ENCODE data around the gene LILRB4. TPM values are rescaled to one million over a fixed set of nuclear protein-coding genes. Genes with fewer than 3 reads are reported as not detected.
A peak's percentile ranks its signal among the peaks of the same experiment; 100 is the strongest.
"Not testable (repeated sequence)": the region's sequence is repeated elsewhere in the genome, so short reads cannot be mapped to it uniquely, and the experiment has no call there.

The LILRB4 gene
- total RNA-seq, 1 experiment from 2014 or later, result not detected

DNA sequence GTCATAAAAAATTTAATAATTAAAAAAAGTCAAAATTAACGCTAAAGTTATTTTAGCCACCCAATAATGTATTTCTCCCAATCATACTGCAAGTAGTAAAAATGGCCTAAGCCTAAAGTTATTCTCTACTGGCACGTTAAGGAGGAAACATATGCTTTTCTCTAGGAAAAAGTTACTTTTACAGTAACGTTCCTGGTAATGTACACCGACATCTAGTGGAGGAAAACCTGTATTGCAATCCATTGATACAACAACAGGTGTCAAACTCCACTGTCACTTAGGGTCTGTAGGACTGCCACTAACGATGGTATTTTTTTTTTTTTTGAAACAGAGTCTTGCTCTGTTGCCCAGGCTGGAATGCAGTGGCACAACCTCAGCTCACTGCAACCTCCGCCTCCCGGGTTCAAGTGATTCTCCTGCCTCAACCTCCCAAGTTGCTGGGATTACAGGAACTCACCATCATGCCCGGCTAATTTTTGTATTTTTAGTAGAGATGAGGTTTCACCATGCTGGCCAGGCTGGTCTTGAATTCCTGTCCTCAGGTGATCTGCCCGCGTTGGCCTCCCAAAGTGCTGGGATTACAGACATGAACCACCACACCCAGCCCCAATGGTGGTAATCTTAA lies 13.5 kb downstream of the LILRB4 start:
- not testable (repeated sequence) for H2BK12ac ChIP-seq (ENCODE audit: insufficient read length, low read depth, low read length); H3T11ph ChIP-seq (ENCODE audit: low read length); H3K4me1 ChIP-seq (ENCODE audit: insufficient read depth, low read length); H3K4me2 ChIP-seq (ENCODE audit: insufficient read depth, insufficient read length, low read length); H3K9ac ChIP-seq (ENCODE audit: extremely low read depth, insufficient read length, low read length); H2BK20ac ChIP-seq (ENCODE audit: low read depth, low read length, poor library complexity, severe bottlenecking); H3K4me1 Mint-ChIP-seq; H3K18ac ChIP-seq (ENCODE audit: insufficient read length, low read depth, low read length); H4K8ac ChIP-seq (replicated peaks; ENCODE audit: insufficient read length, low read depth, low read length); H3K27ac ChIP-seq (ENCODE audit: insufficient read length, low read depth, low read length); H2BK120ac ChIP-seq (ENCODE audit: low read depth, low read length, poor library complexity, severe bottlenecking); H3K23me2 ChIP-seq (ENCODE audit: insufficient read length, low read depth, low read length, poor library complexity, severe bottlenecking); H3K4ac ChIP-seq (ENCODE audit: low read depth, low read length); H3K14ac ChIP-seq (ENCODE audit: insufficient read depth, low read length); H3K27me3 Mint-ChIP-seq (ENCODE audit: low read depth); H3K27me3 ChIP-seq (ENCODE audit: insufficient read depth, low read length); H3K4me3 Mint-ChIP-seq; H2BK15ac ChIP-seq (ENCODE audit: low read depth, low read length); H2AK5ac ChIP-seq (ENCODE audit: insufficient read length, low read length); H3K23ac ChIP-seq (ENCODE audit: insufficient read length, low read depth, low read length); H4K91ac ChIP-seq (ENCODE audit: insufficient read length, low read depth, low read length); H4K20me1 ChIP-seq (ENCODE audit: control insufficient read depth, insufficient read depth, insufficient read length); H3K27ac Mint-ChIP-seq; H3K79me2 ChIP-seq (ENCODE audit: insufficient read depth, low read length); DNase-seq; H3K79me1 ChIP-seq (ENCODE audit: insufficient read depth, low read depth, low read length, poor library complexity, severe bottlenecking); H3K56ac ChIP-seq (ENCODE audit: insufficient read length, low read depth, low read length); H4K5ac ChIP-seq (ENCODE audit: insufficient read length, low read depth, low read length); H2BK5ac ChIP-seq (ENCODE audit: insufficient read length, low read length); H2AFZ ChIP-seq (ENCODE audit: low read length)
- Mint-ChIP-seq H3K36me3 (ENCODE audit: insufficient read depth in 1 of 3, low read depth in 3 of 3) (peaks cover 0 to 10% (median 4%) of the 10 kb centered on the region in 3 experiments; a peak in 5 of 7 replicates), H3K9me3 (peaks cover 68 to 79% of the 10 kb centered on the region in 2 experiments)
- TF ChIP-seq, protein P1, sequence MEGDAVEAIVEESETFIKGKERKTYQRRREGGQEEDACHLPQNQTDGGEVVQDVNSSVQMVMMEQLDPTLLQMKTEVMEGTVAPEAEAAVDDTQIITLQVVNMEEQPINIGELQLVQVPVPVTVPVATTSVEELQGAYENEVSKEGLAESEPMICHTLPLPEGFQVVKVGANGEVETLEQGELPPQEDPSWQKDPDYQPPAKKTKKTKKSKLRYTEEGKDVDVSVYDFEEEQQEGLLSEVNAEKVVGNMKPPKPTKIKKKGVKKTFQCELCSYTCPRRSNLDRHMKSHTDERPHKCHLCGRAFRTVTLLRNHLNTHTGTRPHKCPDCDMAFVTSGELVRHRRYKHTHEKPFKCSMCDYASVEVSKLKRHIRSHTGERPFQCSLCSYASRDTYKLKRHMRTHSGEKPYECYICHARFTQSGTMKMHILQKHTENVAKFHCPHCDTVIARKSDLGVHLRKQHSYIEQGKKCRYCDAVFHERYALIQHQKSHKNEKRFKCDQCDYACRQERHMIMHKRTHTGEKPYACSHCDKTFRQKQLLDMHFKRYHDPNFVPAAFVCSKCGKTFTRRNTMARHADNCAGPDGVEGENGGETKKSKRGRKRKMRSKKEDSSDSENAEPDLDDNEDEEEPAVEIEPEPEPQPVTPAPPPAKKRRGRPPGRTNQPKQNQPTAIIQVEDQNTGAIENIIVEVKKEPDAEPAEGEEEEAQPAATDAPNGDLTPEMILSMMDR (conservative IDR thresholded peaks at IDR 0.05), result peak; percentile 75
- peaks cover 32% of the 10 kb centered on the region for H3K9me3 ChIP-seq (ENCODE audit: control insufficient read depth, low read depth, low read length)
- no CpG with 5 or more reads among the region's 10 CpGs for WGBS (ENCODE audit: extremely low coverage, insufficient read length, low lambda C conversion rate)

All from H9 (cell line).